HG02610 (cell line): ENCODE results near the gene GRAMD4.

Experiments
- ATAC-seq: cut with Tn5 transposase; IDR thresholded peaks from one replicate; pipeline ENCODE4 v1.9.1; 2021; ENCODE audit warnings: mild to moderate bottlenecking, moderate library complexity; ENCODE audit not compliant: unreplicated experiment

The GRAMD4 gene

GRCh38 chr22:46619830-46620501 is at the start of gene GRAMD4:
GRAMD4 (plus strand) TSS chr22:46620386; CDS start chr22:46626800, 6,414 bp downstream.
- ATAC-seq, result no peak

GRCh38 chr22:46571642-46572250 is 48.4 kb upstream of the GRAMD4 start:
- no peak for ATAC-seq

- no peak for ATAC-seq
Measured at GRCh38 chr22:46572911-46573780, 47.0 kb upstream of the GRAMD4 start.

GRCh38 chr22:46573781-46574437 is 46.3 kb upstream of the GRAMD4 start:
- ATAC-seq, result no peak

- no peak for ATAC-seq
Measured at GRCh38 chr22:46574438-46574992, 45.7 kb upstream of the GRAMD4 start.

GRCh38 chr22:46574993-46575910 is 44.9 kb upstream of the GRAMD4 start:
- no peak for ATAC-seq

GRCh38 chr22:46575911-46576555 is 44.2 kb upstream of the GRAMD4 start:
- ATAC-seq, result no peak

- no peak for ATAC-seq
Measured at GRCh38 chr22:46576556-46577367, 43.4 kb upstream of the GRAMD4 start.

- no peak for ATAC-seq
Measured at GRCh38 chr22:46577368-46578249, 42.6 kb upstream of the GRAMD4 start.

GRCh38 chr22:46578251-46578823 is 41.8 kb upstream of the GRAMD4 start:
- no peak for ATAC-seq

GRCh38 chr22:46578824-46579561 is 41.2 kb upstream of the GRAMD4 start:
- no peak for ATAC-seq

- ATAC-seq, result no peak
Measured at GRCh38 chr22:46579751-46580449, 40.3 kb upstream of the GRAMD4 start.

- ATAC-seq, result no peak
Measured at GRCh38 chr22:46580940-46581537, 39.1 kb upstream of the GRAMD4 start.

GRCh38 chr22:46581538-46582244 is 38.5 kb upstream of the GRAMD4 start:
- no peak for ATAC-seq
